ENCODE data around the gene ADAMTS13. TPM values are rescaled to one million over a fixed set of nuclear protein-coding genes. Genes with fewer than 3 reads are reported as not detected.
A peak's percentile ranks its signal among the peaks of the same experiment; 100 is the strongest.

The ADAMTS13 gene
- total and polyA plus RNA-seq, 12 donors: 1.5 to 17.8 (median 3.5) TPM

DNA sequence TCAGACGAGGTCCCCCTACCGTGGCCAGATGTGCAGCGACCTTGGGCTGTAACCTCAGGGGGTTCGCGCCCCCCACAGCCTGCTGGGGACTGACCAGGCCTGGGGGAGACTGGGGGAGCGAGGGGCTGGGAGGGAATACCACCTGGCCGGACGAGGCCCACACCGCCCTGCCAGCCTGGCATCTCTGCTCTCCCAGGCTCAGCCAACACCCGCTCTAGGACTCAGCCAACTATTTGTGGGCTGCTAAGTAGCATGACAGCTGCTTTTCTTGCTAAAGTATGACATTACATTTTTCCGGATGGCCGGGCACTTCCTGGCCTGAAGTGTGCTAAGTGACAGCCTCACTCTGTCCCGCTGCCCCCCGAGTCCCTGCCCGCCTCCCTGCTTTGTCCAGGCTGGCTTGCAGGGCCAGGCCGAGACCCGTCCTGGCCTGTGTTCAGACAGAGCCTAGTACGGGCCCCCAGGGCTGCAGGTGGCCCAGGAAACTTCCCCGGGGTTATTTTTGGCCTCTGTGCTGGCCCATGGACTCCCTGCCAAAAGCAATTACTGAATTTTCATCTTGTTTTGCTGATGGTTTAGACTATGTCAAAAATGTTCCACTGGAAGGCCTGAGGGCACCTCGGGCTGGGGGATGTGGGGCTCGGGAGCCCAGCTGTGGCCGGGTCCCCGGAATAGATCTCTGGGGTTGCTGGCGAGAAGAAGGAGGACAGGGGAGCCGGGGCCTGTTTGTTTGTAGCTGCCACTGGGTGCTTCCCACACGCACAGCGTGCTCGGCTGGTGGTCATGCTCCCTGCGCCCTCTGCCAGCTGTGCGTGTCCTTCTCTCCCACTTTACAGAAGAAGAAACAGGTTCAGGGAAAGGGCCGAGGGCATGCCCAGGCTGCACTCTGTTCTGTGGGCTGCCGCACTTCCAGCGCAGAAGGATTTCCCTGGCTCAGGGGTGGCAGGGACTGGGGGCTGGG lies 70.2 kb downstream of the ADAMTS13 start:
- 52 to 54% methylated on average over 33 of the region's 33 CpGs for WGBS, 2 donors
- no peak for DNase-seq

GRCh38 chr9:133493428-133493827 lies 71.3 kb downstream of the ADAMTS13 start:
- DNase-seq (no peak), ATAC-seq (peak in 1 of 8 donors; percentile 2)
- Histone ChIP-seq H3K4me3 (no peak overlapping the region), H3K27ac (peak overlapping the region in 2 of 10 donors; percentile 64 to 69), H3K36me3 (no peaks in the 10 kb centered on the region), H3K27me3 (peaks cover 0 to 6% (median 0%) of the 10 kb centered on the region in 7 donors), H3K4me1 (peaks cover 10 to 26% (median 17%) of the 10 kb centered on the region in 9 donors), H3K9me3 (no peaks in the 10 kb centered on the region)
- intact Hi-C loops (cut with DNase I): no loop called here
- TF ChIP-seq, protein P1, sequence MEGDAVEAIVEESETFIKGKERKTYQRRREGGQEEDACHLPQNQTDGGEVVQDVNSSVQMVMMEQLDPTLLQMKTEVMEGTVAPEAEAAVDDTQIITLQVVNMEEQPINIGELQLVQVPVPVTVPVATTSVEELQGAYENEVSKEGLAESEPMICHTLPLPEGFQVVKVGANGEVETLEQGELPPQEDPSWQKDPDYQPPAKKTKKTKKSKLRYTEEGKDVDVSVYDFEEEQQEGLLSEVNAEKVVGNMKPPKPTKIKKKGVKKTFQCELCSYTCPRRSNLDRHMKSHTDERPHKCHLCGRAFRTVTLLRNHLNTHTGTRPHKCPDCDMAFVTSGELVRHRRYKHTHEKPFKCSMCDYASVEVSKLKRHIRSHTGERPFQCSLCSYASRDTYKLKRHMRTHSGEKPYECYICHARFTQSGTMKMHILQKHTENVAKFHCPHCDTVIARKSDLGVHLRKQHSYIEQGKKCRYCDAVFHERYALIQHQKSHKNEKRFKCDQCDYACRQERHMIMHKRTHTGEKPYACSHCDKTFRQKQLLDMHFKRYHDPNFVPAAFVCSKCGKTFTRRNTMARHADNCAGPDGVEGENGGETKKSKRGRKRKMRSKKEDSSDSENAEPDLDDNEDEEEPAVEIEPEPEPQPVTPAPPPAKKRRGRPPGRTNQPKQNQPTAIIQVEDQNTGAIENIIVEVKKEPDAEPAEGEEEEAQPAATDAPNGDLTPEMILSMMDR (IDR thresholded peaks at IDR 0.05): no peak
- WGBS, 2 donors: 86 to 95% methylated on average over 11 of the region's 11 CpGs

More for the DNA sequence above, 70.2 kb downstream of the ADAMTS13 start:
- H3K36me3 ChIP-seq: no peaks in the 10 kb centered on the region
- peak; percentile 22 to 63 (median 43) for ATAC-seq
- H3K9me3 ChIP-seq: no peaks in the 10 kb centered on the region
- intact Hi-C loops (cut with DNase I): no loop called here
- peaks cover 0 to 14% (median 0%) of the 10 kb centered on the region in 7 donors for H3K27me3 ChIP-seq
- TF ChIP-seq, protein P1 (IDR thresholded peaks at IDR 0.05): no peak
- H3K4me1 ChIP-seq: peaks cover 10 to 27% (median 20%) of the 10 kb centered on the region in 9 donors
- H3K27ac ChIP-seq: peak overlapping the region in 9 of 10 donors; percentile 31 to 69 (median 46)
- no peak overlapping the region for H3K4me3 ChIP-seq

DNA sequence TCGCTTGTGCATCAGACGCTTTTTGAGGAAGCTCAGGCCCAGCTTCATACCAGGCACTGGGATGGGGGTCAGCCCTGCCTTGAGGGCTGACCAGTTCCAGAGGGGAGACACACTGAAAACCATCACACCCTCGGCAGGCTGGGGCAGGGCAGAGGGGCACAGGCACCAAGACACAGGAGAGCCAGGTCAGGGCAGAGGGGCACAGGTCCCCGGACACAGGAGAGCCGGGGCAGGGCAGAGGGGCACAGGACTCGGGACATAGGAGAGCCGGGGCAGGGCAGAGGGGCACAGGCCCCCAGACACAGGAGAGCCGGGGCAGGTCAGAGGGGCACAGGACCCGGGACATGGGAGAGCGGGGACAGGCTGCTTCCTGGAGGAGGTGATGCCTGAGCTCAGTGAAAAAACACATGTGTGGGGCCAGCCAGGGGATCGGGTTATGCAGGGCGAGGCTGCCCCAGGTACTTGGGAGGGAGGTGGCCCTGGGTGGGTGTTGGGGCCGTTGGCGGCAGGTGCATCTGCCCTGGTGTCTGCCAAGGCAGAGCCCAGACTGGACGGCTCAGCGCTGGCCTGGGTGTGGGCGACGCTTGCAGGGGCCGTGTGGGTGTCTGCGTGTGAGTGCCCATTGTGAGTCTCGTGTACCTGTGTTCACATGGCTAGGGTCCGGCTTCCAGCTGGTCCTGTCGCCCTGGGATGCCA lies 71.8 kb downstream of the ADAMTS13 start:
- H3K27me3 ChIP-seq: peaks cover 0 to 6% (median 0%) of the 10 kb centered on the region in 7 donors
- no peak overlapping the region for H3K4me3 ChIP-seq
- ATAC-seq: peak in 1 of 8 donors; percentile 2
- 92 to 94% methylated on average over 22 to 23 of the region's 23 CpGs for WGBS, 2 donors
- no peak overlapping the region for H3K27ac ChIP-seq
- TF ChIP-seq, protein P1 (IDR thresholded peaks at IDR 0.05): no peak
- H3K9me3 ChIP-seq: no peaks in the 10 kb centered on the region
- no peak for DNase-seq
- peaks cover 11 to 31% (median 19%) of the 10 kb centered on the region in 9 donors for H3K4me1 ChIP-seq
- intact Hi-C loops (cut with DNase I): no loop called here
- H3K36me3 ChIP-seq: no peaks in the 10 kb centered on the region

- H3K4me3 ChIP-seq: no peak overlapping the region
- DNase-seq: no peak
- no peaks in the 10 kb centered on the region for H3K36me3 ChIP-seq
- peaks cover 0 to 6% (median 0%) of the 10 kb centered on the region in 7 donors for H3K27me3 ChIP-seq
- intact Hi-C loops (cut with DNase I): no loop called here
- peaks cover 11 to 39% (median 27%) of the 10 kb centered on the region in 9 donors for H3K4me1 ChIP-seq
- no peak overlapping the region for H3K27ac ChIP-seq
- TF ChIP-seq, protein P1 (IDR thresholded peaks at IDR 0.05): no peak
- WGBS, 2 donors: 73 to 81% methylated on average over 24 of the region's 24 CpGs
- H3K9me3 ChIP-seq: no peaks in the 10 kb centered on the region
- peak in 1 of 8 donors; percentile 22 for ATAC-seq
Observed at GRCh38 chr9:133494636-133495326, 72.6 kb downstream of the ADAMTS13 start.
